Parathyroid adenoma (tissue), 2 donors: ENCODE data around the gene CHD3.

Source experiments
- H2AFZ ChIP-seq: fragments of 300-600 bp; sonication (generic); one replicate; pipeline ENCODE4 v1.7.0; 2017; ENCODE audit warnings: antibody characterized with exemption, mild to moderate bottlenecking
- H3K27ac ChIP-seq: fragments of 300-600 bp; sonication (generic); one replicate; pipeline ENCODE4 v1.7.0; 2017
- H3K27me3 ChIP-seq: fragments of 300-600 bp; sonication (generic); one replicate; pipeline ENCODE4 v1.7.0; 2017; ENCODE audit warnings: low read length; ENCODE audit not compliant: control insufficient read depth, insufficient read depth
- H3K36me3 ChIP-seq: fragments of 300-600 bp; sonication (generic); one replicate; pipeline ENCODE4 v1.7.0; 2017; ENCODE audit warnings: low read length; ENCODE audit not compliant: control insufficient read depth, insufficient read depth
- H3K4me1 ChIP-seq: fragments of 300-600 bp; sonication (generic); one replicate; pipeline ENCODE4 v1.7.0; 2017; ENCODE audit warnings: control low read depth
- H3K4me2 ChIP-seq: fragments of 300-600 bp; sonication (generic); one replicate; pipeline ENCODE4 v1.7.0; 2017; ENCODE audit warnings: low read length
- H3K4me3 ChIP-seq: fragments of 300-600 bp; sonication (generic); one replicate; pipeline ENCODE4 v1.7.0; 2017; ENCODE audit warnings: low read depth, low read length
- H3K79me2 ChIP-seq: fragments of 300-600 bp; sonication (generic); one replicate; pipeline ENCODE4 v1.7.0; 2017; ENCODE audit warnings: control low read depth
- H3K9ac ChIP-seq: fragments of 300-600 bp; sonication (generic); one replicate; pipeline ENCODE4 v1.7.0; 2017; ENCODE audit warnings: mild to moderate bottlenecking
- H3K9me3 ChIP-seq: fragments of 300-600 bp; sonication (generic); one replicate; pipeline ENCODE4 v1.7.0; 2017; ENCODE audit warnings: low read length; ENCODE audit not compliant: control insufficient read depth
- TF ChIP-seq, protein P1 (sequence below): fragments of 300-600 bp; sonication (generic); IDR thresholded peaks from one replicate; pipeline ENCODE4 v1.7.0; 2017; ENCODE audit warnings: antibody characterized with exemption, mild to moderate bottlenecking
- donor health status: primary hyperparathyroidism.

CHD3 gene

GRCh38 chr17:7916385-7916682 is 27.7 kb downstream of the CHD3 start:
- Histone ChIP-seq H3K79me2 (no peaks in the 10 kb centered on the region), H3K9me3 (no peaks in the 10 kb centered on the region), H3K4me3 (peak overlapping the region; percentile 79), H3K4me2 (peak overlapping the region; percentile 94), H2AFZ (peak overlapping the region; percentile 86), H3K9ac (peak overlapping the region; percentile 55), H3K4me1 (peaks cover 5% of the 10 kb centered on the region), H3K27ac (peak overlapping the region; percentile 81), H3K36me3 (no peaks in the 10 kb centered on the region), H3K27me3 (no peaks in the 10 kb centered on the region)
- TF ChIP-seq, protein P1, sequence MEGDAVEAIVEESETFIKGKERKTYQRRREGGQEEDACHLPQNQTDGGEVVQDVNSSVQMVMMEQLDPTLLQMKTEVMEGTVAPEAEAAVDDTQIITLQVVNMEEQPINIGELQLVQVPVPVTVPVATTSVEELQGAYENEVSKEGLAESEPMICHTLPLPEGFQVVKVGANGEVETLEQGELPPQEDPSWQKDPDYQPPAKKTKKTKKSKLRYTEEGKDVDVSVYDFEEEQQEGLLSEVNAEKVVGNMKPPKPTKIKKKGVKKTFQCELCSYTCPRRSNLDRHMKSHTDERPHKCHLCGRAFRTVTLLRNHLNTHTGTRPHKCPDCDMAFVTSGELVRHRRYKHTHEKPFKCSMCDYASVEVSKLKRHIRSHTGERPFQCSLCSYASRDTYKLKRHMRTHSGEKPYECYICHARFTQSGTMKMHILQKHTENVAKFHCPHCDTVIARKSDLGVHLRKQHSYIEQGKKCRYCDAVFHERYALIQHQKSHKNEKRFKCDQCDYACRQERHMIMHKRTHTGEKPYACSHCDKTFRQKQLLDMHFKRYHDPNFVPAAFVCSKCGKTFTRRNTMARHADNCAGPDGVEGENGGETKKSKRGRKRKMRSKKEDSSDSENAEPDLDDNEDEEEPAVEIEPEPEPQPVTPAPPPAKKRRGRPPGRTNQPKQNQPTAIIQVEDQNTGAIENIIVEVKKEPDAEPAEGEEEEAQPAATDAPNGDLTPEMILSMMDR: no peak

DNA sequence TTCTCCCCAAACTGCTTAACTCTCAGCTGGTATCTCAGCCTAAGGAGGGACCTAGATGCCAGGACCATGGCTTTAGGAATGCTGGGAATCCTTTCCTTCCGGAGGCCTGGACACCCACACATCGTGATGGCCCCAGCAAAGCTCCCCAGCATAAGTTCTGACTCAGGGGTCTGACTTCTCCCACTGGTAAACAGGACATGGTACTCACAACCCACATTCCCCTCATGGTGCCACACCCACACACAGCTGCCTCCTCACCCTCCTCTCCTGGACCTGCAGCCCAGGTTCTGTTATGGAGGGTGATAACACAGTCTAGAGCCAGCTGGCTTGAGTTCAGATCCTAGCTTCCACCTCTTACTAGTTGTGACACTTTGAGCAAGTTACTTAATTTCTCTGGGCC is 28.2 kb downstream of the CHD3 start:
- peak overlapping the region; percentile 81 for H3K27ac ChIP-seq

GRCh38 chr17:7922269-7922844 is 33.8 kb downstream of the CHD3 start:
- Histone ChIP-seq H3K4me3 (peak overlapping the region; percentile 50), H3K27ac (peak overlapping the region; percentile 1), H2AFZ (peak overlapping the region; percentile 84), H3K9ac (no peak overlapping the region), H3K36me3 (no peaks in the 10 kb centered on the region), H3K4me1 (peaks cover 5% of the 10 kb centered on the region), H3K79me2 (no peaks in the 10 kb centered on the region), H3K4me2 (peak overlapping the region; percentile 71), H3K9me3 (no peaks in the 10 kb centered on the region), H3K27me3 (no peaks in the 10 kb centered on the region)
- TF ChIP-seq, protein P1: no peak

More for the DNA sequence above, 28.2 kb downstream of the CHD3 start:
- Histone ChIP-seq H3K9me3 (no peaks in the 10 kb centered on the region), H3K27me3 (no peaks in the 10 kb centered on the region), H3K36me3 (no peaks in the 10 kb centered on the region), H3K4me1 (peaks cover 5% of the 10 kb centered on the region), H3K9ac (no peak overlapping the region), H2AFZ (peak overlapping the region; percentile 86), H3K4me2 (no peak overlapping the region), H3K79me2 (no peaks in the 10 kb centered on the region), H3K4me3 (peak overlapping the region; percentile 79)
- TF ChIP-seq, protein P1: no peak

DNA sequence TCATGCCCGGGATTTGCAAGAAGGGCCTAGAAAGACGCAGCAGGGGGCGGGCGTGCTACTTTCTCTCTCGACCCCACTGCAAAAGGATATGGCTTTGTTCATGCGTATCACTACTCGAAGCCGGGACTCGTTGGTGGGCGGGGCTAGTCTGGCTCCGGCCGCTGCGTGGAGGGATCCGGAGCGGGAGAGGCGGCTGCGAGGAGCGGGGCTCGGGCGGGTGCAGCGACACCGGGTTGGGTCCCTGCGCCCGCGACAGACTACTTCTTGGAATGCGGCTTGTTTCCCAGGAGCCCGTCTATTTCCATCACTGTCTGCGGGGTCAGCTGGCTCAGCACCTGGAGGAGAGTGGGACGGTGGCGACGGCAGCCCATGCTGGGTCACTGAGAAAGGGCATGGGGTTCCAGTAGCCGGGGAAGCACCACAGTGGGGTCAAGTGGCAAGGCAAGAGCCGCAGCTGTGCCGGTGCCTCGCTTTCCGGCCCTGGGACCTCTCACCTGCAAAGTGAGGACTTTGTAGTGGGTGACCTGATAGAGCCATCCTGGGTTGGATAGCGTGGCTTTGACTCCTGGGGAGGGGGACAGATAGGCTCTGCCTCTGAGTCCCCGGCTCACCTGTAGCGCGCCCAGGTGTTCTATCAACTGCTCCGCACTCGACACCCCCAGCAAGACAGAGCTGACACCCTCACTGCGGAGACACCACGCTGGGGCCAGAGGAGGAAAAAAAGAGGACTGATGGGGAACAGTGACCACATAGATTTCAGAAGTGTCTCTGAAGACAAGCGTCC is 34.4 kb downstream of the CHD3 start:
- H3K27me3 ChIP-seq: no peaks in the 10 kb centered on the region
- no peaks in the 10 kb centered on the region for H3K36me3 ChIP-seq
- H3K4me2 ChIP-seq: peak overlapping the region; percentile 71
- peak overlapping the region; percentile 84 for H2AFZ ChIP-seq
- peak overlapping the region; percentile 1 for H3K27ac ChIP-seq
- peak overlapping the region; percentile 50 for H3K4me3 ChIP-seq
- H3K4me1 ChIP-seq: peaks cover 5% of the 10 kb centered on the region
- no peaks in the 10 kb centered on the region for H3K9me3 ChIP-seq
- TF ChIP-seq, protein P1: no peak
- no peaks in the 10 kb centered on the region for H3K79me2 ChIP-seq
- H3K9ac ChIP-seq: no peak overlapping the region

DNA sequence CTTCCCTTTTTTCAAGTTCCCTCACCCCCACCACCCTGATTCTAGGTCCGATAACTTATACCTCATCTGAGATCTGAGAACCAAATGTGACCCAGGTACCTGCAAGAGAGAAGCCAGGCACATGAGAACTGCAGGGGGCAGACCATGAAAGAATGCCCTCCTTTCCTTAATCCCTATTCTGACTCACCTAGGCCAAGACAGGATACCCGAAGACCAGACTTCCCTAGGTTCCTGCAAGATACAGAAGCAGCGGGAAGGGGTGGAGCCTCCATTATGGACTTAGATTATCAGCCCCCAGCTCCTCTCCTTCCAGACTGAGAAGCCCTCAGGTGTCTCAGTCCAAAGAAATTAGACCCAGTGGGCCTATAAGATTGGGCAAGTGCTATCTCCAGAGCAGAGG is 39.0 kb downstream of the CHD3 start:
- Histone ChIP-seq H3K27me3 (no peaks in the 10 kb centered on the region), H3K9ac (no peak overlapping the region), H3K4me3 (no peak overlapping the region), H3K79me2 (no peaks in the 10 kb centered on the region), H3K36me3 (no peaks in the 10 kb centered on the region), H3K9me3 (no peaks in the 10 kb centered on the region), H3K4me2 (no peak overlapping the region), H3K27ac (no peak overlapping the region), H2AFZ (no peak overlapping the region), H3K4me1 (peaks cover 7% of the 10 kb centered on the region)
- TF ChIP-seq, protein P1: no peak
